HG03521 (cell line): Measurements from ENCODE around the gene RSPRY1.

Source experiments
- ATAC-seq: cut with Tn5 transposase; IDR thresholded peaks from one replicate; pipeline ENCODE4 v1.9.1; 2021; ENCODE audit warnings: mild to moderate bottlenecking, moderate library complexity; ENCODE audit not compliant: unreplicated experiment

Gene RSPRY1

DNA sequence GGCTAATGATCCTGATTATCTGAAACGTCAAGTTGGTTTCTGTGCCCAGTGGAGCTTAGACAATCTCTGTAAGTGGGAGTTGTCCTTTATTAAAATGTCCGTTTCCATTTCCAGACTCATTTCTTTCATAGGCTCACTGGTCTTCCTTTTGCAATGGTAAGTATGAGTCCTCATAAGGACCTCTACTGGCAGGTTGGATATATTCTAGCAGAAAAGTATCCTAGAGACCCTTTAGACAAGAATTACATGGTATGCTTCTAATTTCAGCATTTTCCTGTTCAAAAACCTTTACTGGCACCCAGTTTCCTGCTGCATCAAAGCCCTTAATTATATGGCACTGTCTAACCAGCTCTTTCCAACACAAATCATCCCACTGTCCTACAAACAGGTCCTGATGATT lies 30.8 kb downstream of the RSPRY1 start:
- no peak for ATAC-seq

- no peak for ATAC-seq
These were observed 36.9 kb downstream of the RSPRY1 start for GRCh38 chr16:57223057-57223456.

DNA sequence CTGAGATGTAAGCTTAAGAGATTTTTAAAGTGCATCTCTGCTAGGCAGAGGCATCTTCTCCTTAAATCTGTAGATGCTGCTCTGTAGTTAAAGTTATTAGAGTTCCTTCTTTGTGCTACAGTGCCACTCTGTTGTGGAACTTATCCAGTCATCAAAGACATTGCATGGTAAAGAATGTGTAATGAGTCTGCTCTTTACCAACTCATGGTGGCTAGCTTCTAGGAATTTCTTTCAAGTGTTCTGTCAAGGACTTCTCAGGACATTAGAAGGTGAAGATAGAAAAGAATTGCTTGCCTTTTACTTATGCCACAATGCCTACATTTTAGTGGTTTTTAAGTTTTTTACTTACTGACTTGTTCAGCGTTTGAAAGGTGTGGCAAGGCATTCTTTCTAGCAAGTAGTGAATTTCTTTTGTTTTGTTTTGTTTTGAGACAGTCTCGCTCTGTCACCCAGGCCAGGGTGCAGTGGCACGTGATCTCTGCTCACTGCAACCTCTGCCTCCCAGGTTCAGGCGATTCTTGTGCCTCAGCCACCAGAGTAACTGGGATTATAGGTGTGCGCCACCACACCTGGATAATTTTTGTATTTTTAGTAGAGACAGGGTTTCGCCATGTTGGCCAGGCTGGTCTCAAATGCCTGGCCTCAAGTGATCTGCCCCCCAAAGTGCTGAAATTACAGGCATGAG lies 38.7 kb downstream of the RSPRY1 start:
- no peak for ATAC-seq

DNA sequence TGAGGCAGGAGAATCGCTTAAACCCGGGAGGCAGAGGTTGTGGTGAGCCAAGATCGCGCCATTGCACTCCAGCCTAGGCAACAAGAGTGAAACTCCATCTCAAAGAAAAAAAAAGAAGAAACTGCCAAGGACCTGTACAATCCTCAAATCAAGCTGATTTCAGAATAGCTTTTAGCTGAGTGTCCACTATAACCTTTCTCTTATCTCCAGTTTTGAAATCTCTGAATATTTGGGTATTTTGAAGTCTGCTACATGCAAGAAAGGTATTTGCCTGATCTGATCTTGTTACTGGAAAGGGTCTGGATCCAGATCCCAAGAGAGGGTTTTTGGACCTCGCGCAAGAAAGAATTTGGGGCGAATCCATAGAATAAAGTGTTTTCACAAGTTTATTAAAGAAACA lies 39.8 kb downstream of the RSPRY1 start:
- ATAC-seq, result no peak

DNA sequence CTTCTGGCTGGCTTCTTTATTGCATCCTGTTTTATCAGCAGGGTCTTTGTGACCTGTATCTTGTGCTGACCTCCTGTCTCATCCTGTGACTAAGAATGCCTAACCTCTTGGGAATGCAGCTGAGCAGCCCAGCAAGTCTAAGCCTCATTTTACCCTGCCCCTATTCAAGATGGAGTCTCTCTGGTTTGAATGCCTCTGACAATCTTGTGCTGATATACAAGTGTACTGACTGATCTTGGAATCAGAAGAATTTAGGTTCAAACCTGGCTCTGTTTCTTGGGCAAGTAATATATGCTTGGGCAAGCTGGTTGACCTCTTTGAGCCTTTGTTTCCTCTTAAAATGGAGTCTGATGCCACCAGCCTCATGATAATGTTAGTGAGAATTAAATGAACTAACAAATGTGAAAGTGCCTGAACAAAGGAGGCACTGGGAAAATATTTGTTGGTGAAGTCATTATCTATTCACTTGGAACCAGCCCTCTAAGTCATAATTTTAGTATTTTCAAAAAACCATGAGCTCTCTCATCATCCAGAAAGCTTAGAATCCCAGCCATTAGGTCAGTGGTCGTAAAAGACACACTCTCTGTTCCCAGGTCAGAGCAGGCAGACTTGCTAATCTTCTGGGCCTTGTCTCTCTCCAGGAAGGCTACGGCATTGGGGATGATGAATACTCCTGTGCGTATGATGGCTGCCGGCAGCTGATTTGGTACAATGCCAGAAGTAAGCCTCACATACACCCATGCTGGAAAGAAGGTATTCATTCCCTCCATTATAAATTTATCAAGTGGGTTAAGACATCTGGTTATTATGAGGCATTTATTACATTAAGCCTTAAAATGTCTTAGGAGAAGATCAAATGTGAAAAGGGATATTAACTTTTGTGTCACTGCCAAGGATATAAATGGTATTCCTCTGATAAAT lies 40.8 kb downstream of the RSPRY1 start:
- no peak for ATAC-seq

DNA sequence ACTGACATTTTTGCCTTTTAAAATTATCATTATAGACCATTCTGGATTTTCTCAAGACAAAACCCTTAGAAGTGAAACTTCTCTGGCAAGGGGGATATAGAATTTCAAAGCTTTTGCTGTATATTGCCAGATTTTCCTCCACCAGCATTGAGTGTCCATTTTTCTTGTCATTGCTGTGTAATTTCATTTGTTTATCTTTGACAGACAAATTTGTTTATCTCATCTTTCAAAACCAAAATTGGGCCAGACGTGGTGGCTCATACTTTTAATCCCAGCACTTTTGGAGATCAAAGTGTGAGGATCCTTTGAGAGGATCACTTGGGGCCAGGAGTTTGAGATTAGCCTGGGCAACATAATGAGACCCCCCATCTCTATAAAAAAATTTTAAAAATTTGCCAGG lies 43.0 kb downstream of the RSPRY1 start:
- no peak for ATAC-seq

- no peak for ATAC-seq
These were observed 45.8 kb downstream of the RSPRY1 start for GRCh38 chr16:57231821-57232350.

GRCh38 chr16:57233944-57234706 lies 48.0 kb downstream of the RSPRY1 start:
- ATAC-seq, result no peak

DNA sequence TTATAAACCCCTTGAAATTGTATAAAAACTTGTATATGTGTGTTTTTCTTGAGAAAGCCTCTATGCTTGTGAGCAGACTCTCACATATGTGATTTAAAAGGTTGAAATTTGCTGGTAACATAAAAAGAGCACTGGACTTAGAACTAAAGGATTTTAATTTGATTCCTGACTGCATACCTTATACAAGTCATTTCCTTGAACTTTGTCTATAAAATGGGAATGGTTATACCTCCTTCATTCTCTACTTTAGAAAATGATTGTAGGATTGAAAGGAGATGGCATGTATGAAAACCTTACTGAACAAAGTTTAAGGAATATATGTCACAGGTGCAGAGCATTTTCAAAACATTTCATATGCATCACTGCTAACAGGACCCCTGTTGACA lies 48.6 kb downstream of the RSPRY1 start:
- ATAC-seq, result no peak

GRCh38 chr16:57235128-57236021 lies 49.2 kb downstream of the RSPRY1 start:
- no peak for ATAC-seq

GRCh38 chr16:57236022-57236350 lies 49.9 kb downstream of the RSPRY1 start:
- no peak for ATAC-seq

DNA sequence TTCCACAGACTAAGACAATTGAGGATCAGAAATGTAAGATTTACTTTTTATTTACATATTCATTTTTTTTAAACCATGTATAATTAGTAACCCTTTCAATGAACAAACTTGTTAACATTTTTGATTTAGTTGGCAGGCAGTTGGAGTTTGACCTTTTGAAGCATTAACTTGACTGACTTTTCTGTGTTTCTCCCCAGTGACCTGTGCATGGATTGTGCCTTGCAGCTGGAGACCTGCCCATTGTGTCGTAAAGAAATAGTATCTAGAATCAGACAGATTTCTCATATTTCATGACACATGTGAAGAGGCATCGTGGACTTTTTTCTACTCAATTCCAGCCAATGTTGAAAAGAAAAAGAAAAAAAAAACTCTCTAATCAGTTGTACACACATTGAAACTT lies 52.6 kb downstream of the RSPRY1 start:
- no peak for ATAC-seq

GRCh38 chr16:57239107-57239506 lies 53.0 kb downstream of the RSPRY1 start:
- no peak for ATAC-seq

DNA sequence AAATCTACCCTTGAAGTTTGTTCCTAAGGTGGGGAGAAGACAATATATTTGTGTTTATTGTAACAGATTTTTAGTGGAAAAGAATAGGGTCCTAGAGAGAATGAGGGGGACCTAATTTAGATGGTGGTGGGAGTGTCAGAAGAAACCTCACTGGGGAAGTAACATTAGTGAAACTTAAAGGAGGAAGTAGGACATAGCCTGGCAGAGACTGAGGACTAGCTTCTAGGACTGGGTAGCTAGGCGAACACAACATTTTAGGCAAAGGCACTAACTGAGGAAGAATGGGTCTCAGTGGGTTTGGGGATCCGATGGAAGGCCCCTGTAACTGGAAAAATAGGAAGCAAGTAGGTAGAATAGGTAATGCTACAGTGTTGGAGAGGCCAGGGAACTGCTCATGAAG lies 54.7 kb downstream of the RSPRY1 start:
- no peak for ATAC-seq

GRCh38 chr16:57242650-57243049 lies 56.5 kb downstream of the RSPRY1 start:
- ATAC-seq, result no peak

GRCh38 chr16:57244463-57244766 lies 58.3 kb downstream of the RSPRY1 start:
- peak; percentile 8 for ATAC-seq

DNA sequence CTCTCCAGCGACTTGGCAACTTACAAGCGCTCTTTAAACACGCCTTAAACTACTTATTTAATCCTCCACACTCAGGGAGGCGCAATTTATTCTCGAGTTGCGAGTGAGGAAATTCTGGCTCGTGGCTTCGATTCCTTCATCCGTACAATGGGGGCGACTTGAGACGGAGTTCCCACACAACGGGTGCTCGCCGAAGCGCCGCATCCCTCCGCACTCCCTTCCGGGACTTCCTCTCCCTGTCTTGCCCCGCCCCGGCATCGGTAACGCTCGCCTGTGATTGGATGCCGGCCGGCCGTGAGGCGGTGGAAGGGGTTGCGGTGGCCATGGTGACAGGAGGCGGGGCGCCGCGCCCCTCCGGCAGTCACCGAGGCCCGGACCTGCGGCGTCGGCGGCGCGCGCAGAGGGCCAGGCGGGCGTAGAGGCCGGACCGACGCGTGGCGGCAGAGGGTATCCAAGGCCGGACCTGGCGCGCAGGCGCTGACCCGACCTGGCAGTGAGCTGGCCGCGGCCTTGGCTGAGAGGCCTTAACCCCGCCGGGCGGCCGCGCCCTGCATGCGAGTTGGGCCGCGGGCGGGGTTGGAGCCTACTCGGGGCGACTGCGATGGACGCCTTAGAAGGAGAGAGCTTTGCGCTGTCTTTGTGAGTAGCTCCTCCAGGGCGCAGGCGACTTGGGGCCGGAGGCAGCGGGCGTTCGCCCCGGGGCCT lies 58.8 kb downstream of the RSPRY1 start, which contains the start of gene ARL2BP:
ARL2BP (plus strand) TSS at position 493 of the 705 bp plus-strand sequence; CDS start at position 602, 109 bp downstream.
- ATAC-seq, result peak; percentile 93

- peak; percentile 19 for ATAC-seq
These were observed 59.5 kb downstream of the RSPRY1 start for GRCh38 chr16:57245472-57246113.

DNA sequence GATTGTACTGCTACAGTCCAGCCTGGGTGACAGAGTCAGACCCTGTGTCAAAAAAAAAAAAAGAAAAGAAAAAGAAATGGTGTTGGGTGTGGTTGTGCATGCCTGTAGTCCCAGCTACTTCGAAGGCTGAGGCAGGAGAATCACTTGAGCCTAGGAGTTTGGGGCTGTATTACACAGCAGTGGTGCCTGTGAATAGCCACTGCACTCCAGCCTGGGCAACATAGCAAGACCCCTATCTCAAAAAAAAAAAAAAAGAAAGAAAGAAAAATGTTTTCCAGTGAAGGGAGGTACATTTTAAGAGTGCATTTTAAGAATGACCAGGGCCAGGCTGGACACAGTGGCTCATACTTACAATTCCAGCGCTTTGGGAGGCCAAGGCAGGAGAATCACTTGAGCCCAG lies 65.2 kb downstream of the RSPRY1 start:
- no peak for ATAC-seq
